Lower leg skin (tissue), 3 donors: ENCODE data around the gene PPA1.

ENCODE experiments used
- CTCF ChIP-seq, 3 donors: fragments of 450-650 bp; IDR thresholded peaks; one replicate each; pipeline ENCODE4 v1.5.1; 2016; ENCODE audit warnings: antibody characterized with exemption in 3 of 3, mild to moderate bottlenecking in 3 of 3, moderate library complexity in 2 of 3
- POLR2A ChIP-seq, 2 donors: fragments of 450-650 bp; IDR thresholded peaks; one replicate each; pipeline ENCODE4 v1.6.1; 2016 to 2017; ENCODE audit warnings: antibody characterized with exemption in 2 of 2, mild to moderate bottlenecking in 1 of 2, moderate library complexity in 1 of 2

DNA sequence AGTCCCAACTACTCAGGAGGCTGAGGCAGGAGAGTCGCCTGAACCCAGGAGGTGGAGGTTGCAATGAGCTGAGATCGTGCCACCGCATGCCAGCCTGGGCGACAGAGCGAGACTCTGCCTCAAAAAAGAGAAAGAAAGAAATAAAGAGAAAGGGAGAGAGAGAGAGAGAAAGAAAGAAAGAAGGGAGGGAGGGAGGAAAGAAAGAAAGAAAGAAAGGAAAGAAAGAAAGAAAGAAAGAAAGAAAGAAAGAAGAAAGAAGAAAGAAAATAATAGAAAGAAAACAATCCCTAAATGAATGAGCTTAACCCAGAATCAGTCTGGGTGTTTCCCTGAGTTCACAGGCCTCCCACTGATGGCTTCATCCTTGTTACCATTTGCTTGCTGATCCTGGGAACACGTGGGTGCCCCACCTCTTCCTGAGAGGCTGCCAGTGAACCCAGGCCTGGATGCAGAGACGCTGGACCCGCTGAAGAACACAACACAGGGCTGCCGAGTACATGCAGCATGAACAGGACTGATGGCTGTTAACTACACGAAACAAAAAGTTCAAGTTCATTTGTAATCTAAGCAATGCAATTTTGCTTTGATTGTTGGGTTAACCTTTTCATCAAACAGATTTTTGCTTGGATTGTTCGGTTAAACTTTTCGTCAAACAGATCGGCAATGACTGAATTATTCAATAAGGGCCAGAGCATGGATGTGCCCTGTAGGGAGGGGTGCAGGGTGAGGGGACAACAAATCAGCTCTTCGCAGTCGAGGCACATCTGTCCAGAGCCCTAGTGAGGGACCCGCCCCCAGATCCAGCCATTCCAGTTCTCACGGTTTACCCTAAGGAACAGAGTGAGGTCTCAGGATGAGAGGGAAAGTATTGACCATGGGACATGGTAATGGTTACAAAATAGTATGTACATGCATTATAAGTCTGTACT lies 39.0 kb upstream of the PPA1 start:
- no peak for TF ChIP-seq POLR2A (IDR thresholded peaks at IDR 0.05)
- TF ChIP-seq CTCF (IDR thresholded peaks at IDR 0.05), result no peak
